DND-41 (cell line): ENCODE data around the gene TBC1D5.

Experiments
- CTCF ChIP-seq: IDR thresholded peaks from 2 replicates; pipeline ENCODE4 v1.5.1; 2012; ENCODE audit warnings: borderline replicate concordance, low read length, moderate library complexity, mild to moderate bottlenecking; ENCODE audit not compliant: poor library complexity, severe bottlenecking; ENCODE audit errors: extremely low read depth
- EZH2 ChIP-seq: IDR thresholded peaks from 3 replicates; pipeline ENCODE4 v1.6.1; 2012; ENCODE audit warnings: borderline replicate concordance, low read depth, mild to moderate bottlenecking, moderate library complexity, low read length, inconsistent platforms; ENCODE audit not compliant: severe bottlenecking

- TF ChIP-seq CTCF: no peak
- no peak for TF ChIP-seq EZH2
Measured at GRCh38 chr3:17176757-17177156, 565.7 kb downstream of the TBC1D5 start.
